GM23338 (cell line): ENCODE measurements around the gene GIMAP1. TPM values are rescaled to one million over a fixed set of nuclear protein-coding genes. Genes with fewer than 3 reads are reported as not detected.

Experiments used
- ATAC-seq: fragments of 200-7000 bp; cut with Tn5 transposase; 3 replicates; pipeline ENCODE4 v1.9.1; 2020
- DNase-seq: peaks from one replicate; pipeline ENCODE4 v3.0.0-alpha.2; 2015; ENCODE audit warnings: low spot score
- H2AFZ ChIP-seq: fragments of 200-600 bp; sonication (generic); 2 replicates; pipeline ENCODE4 v1.8.0; 2016; ENCODE audit warnings: antibody characterized with exemption, mild to moderate bottlenecking, moderate library complexity
- H3F3A ChIP-seq: fragments of 200-600 bp; sonication (generic); replicated peaks from 2 replicates; pipeline ENCODE4 v1.8.0; 2017; ENCODE audit warnings: antibody characterized with exemption, mixed run types, low read depth
- H3K27ac ChIP-seq: fragments of 200-600 bp; sonication (generic); 2 replicates; pipeline ENCODE4 v1.6.1; 2016; ENCODE audit warnings: low read depth
- H3K27me3 ChIP-seq: fragments of 200-600 bp; sonication (generic); 2 replicates; pipeline ENCODE4 v1.8.0; 2016; ENCODE audit warnings: mild to moderate bottlenecking, mixed run types, moderate library complexity; ENCODE audit not compliant: insufficient read depth
- H3K36me3 ChIP-seq: fragments of 200-600 bp; sonication (generic); 2 replicates; pipeline ENCODE4 v1.8.0; 2016; ENCODE audit warnings: mild to moderate bottlenecking; ENCODE audit not compliant: insufficient read depth
- H3K4me1 ChIP-seq: fragments of 200-600 bp; sonication (generic); 2 replicates; pipeline ENCODE4 v1.8.0; 2016; ENCODE audit warnings: mild to moderate bottlenecking, moderate library complexity; ENCODE audit not compliant: insufficient read depth
- H3K4me2 ChIP-seq: fragments of 200-600 bp; sonication (generic); 2 replicates; pipeline ENCODE4 v1.7.1; 2017; ENCODE audit warnings: mixed run types
- H3K4me3 ChIP-seq: fragments of 200-600 bp; sonication (generic); 2 replicates; pipeline ENCODE4 v1.6.1; 2016; ENCODE audit warnings: mixed run types
- H3K79me2 ChIP-seq: fragments of 200-600 bp; sonication (generic); replicated peaks from 2 replicates; pipeline ENCODE4 v1.8.0; 2017; ENCODE audit warnings: mild to moderate bottlenecking; ENCODE audit not compliant: insufficient read depth
- H3K9me2 ChIP-seq: fragments of 200-600 bp; sonication (generic); 2 replicates; pipeline ENCODE4 v1.8.0; 2017; ENCODE audit not compliant: insufficient read depth
- H4K20me1 ChIP-seq: fragments of 200-600 bp; sonication (generic); replicated peaks from 2 replicates; pipeline ENCODE4 v1.8.0; 2017; ENCODE audit warnings: mild to moderate bottlenecking; ENCODE audit not compliant: insufficient read depth
- H3K27ac Mint-ChIP-seq: 2 replicates; pipeline ENCODE4 v1.8.0; 2020; ENCODE audit warnings: inconsistent platforms, mild to moderate bottlenecking, moderate library complexity, mixed read lengths
- H3K27me3 Mint-ChIP-seq: 3 replicates; pipeline ENCODE4 v1.8.0; 2022; ENCODE audit warnings: low read depth, mild to moderate bottlenecking, moderate library complexity, mixed read lengths, inconsistent platforms; ENCODE audit not compliant: insufficient read depth, poor library complexity
- H3K36me3 Mint-ChIP-seq: 3 replicates; pipeline ENCODE4 v1.8.0; 2021; ENCODE audit warnings: low read depth, mild to moderate bottlenecking, inconsistent platforms, moderate library complexity, mixed read lengths
- H3K4me1 Mint-ChIP-seq: 3 replicates; pipeline ENCODE4 v1.8.0; 2020; ENCODE audit warnings: mild to moderate bottlenecking, inconsistent platforms, mixed read lengths
- H3K4me3 Mint-ChIP-seq: 3 replicates; pipeline ENCODE4 v1.8.0; 2021; ENCODE audit warnings: moderate library complexity, mild to moderate bottlenecking, inconsistent platforms, mixed read lengths
- H3K9me3 Mint-ChIP-seq: 3 replicates; pipeline ENCODE4 v1.8.0; 2020; ENCODE audit warnings: moderate library complexity, mild to moderate bottlenecking, inconsistent platforms, mixed read lengths
- CREB1 ChIP-seq: fragments of 250-450 bp; sonication (Bioruptor Pico); IDR thresholded peaks from 2 replicates; pipeline ENCODE4 v1.5.0; 2020; ENCODE audit warnings: low read depth, mild to moderate bottlenecking, moderate library complexity
- ETS1 ChIP-seq: IDR thresholded peaks from 2 replicates; pipeline ENCODE4 v1.6.1; 2016; ENCODE audit warnings: antibody characterized with exemption
- EZH2 ChIP-seq: fragments of 200-600 bp; sonication (generic); IDR thresholded peaks from one replicate; pipeline ENCODE4 v1.8.0; 2017; ENCODE audit warnings: antibody characterized with exemption, mild to moderate bottlenecking, low read depth; ENCODE audit not compliant: unreplicated experiment
- NANOG ChIP-seq: IDR thresholded peaks from 2 replicates; pipeline ENCODE4 v1.6.1; 2016; ENCODE audit warnings: antibody characterized with exemption, borderline replicate concordance
- POLR2AphosphoS5 ChIP-seq: IDR thresholded peaks from 2 replicates; pipeline ENCODE4 v1.6.1; 2016; ENCODE audit warnings: antibody characterized with exemption, low read depth
- ZNF114 ChIP-seq: fragments of 250-450 bp; sonication (Bioruptor Pico); IDR thresholded peaks from 2 replicates; pipeline ENCODE4 v1.5.0; 2020; ENCODE audit warnings: mild to moderate bottlenecking, moderate library complexity
- ZNF462 ChIP-seq: fragments of 250-450 bp; sonication (Bioruptor Pico); IDR thresholded peaks from 2 replicates; pipeline ENCODE4 v1.5.0; 2020; ENCODE audit warnings: mild to moderate bottlenecking, moderate library complexity
- polyA plus RNA-seq: library from polyadenylated mRNA; unstranded; fragments of >200 nt; fragmentation: Nextera tagmentation; extraction: Ambion mirVana; gene quantifications from 2 replicates; pipeline ENCODE4 v1.2.1, GENCODE V29; 2016
- total RNA-seq: library from RNA; depleted of rRNA; stranded (reverse); fragments of >200 nt; shearing (Covaris generic); gene quantifications from 2 replicates; pipeline ENCODE4 v1.2.3, GENCODE V29; 2014
- TF ChIP-seq, protein P1 (sequence below): IDR thresholded peaks from one replicate; pipeline ENCODE4 v1.6.1; 2018; ENCODE audit warnings: antibody characterized with exemption; ENCODE audit not compliant: unreplicated experiment
- TF ChIP-seq, protein P2 (sequence below), 2 experiments: fragments of 200-600 bp in 1 of 2; sonication (generic) in 1 of 2; conservative IDR thresholded peaks; 2 replicates each; pipeline versions ENCODE4 v1.5.1 to v1.6.1; 2016 to 2017; ENCODE audit warnings: antibody characterized with exemption in 2 of 2, low read depth in 2 of 2, mild to moderate bottlenecking in 2 of 2, moderate library complexity in 1 of 2

The GIMAP1 gene
- total and polyA plus RNA-seq, 2 experiments from 2014 or later: not detected

DNA sequence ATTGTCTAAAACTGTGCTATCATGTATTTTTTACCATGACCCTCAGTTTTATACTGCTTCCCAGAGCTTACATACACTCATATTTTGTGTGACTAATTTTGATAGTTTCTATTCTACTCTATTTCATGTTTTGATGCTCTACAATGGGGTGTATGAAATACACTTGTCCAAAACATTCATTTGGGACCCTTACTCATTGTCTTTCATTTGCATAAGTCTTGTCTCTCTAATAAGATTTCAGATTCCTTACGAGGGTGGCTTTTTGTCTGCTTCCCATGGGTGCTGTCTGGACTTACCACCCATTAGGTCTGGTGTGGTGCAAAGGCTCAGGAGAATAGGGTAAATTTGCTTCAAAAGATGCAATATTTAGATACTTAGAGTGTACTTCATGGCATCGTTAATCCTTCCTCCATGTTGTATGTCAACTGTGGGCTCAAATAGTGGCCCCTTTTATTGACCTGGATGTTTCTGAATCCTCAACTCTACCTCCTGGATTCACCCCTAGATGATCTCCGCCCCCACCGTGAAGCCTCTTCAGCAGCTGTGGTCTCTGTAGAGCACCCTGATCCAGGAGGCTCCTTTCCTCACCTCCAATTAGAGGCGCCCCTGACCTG lies 17.2 kb downstream of the GIMAP1 start:
- Histone ChIP-seq H3K4me2 (no peak overlapping the region), H3K27ac (no peak overlapping the region), H3K27me3 (peaks cover 99% of the 10 kb centered on the region), H3F3A (no peaks in the 10 kb centered on the region), H2AFZ (no peak overlapping the region), H3K4me3 (no peak overlapping the region), H4K20me1 (peaks cover 19% of the 10 kb centered on the region), H3K79me2 (no peaks in the 10 kb centered on the region), H3K36me3 (no peaks in the 10 kb centered on the region), H3K9me2 (no peaks in the 10 kb centered on the region), H3K4me1 (no peaks in the 10 kb centered on the region)
- no peak for TF ChIP-seq CREB1 (CRISPR knock-in tag)
- TF ChIP-seq ETS1: no peak
- no peaks in the 10 kb centered on the region for H3K36me3 Mint-ChIP-seq
- peaks cover 13% of the 10 kb centered on the region; the same call in 1 of the 3 replicates for H3K9me3 Mint-ChIP-seq
- no peak for DNase-seq
- peaks cover 93% of the 10 kb centered on the region for H3K27me3 Mint-ChIP-seq
- H3K27ac Mint-ChIP-seq: no peak overlapping the region
- ATAC-seq: no peak
- H3K4me1 Mint-ChIP-seq: peaks cover 8% of the 10 kb centered on the region; the same call in 1 of the 3 replicates
- H3K4me3 Mint-ChIP-seq: no peak overlapping the region

DNA sequence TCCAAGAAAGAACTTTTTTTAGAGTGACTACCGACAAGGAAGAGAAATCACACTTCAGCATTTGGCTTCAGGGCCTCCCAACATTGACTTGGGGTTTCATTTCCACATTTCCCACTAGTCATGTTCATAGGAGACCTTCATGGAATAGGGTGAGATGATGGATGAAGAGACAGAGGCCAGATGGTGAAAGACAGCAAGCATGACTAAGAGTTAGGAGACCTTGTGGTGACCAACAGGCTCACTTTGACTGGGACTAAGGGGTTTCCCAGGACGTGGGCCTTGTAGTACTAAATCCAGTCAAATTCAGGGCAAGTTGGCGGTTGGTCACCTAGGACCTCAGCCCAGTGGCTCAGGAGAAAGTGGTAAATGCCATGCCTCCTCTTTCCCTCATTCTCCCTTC lies 17.8 kb downstream of the GIMAP1 start:
- peaks cover 13% of the 10 kb centered on the region; the same call in 1 of the 3 replicates for H3K9me3 Mint-ChIP-seq
- H3K27ac ChIP-seq: no peak overlapping the region
- H3K27me3 Mint-ChIP-seq: peaks cover 96% of the 10 kb centered on the region
- H3K9me2 ChIP-seq: no peaks in the 10 kb centered on the region
- no peaks in the 10 kb centered on the region for H3F3A ChIP-seq
- no peaks in the 10 kb centered on the region for H3K36me3 ChIP-seq
- H3K27ac Mint-ChIP-seq: no peak overlapping the region
- H3K36me3 Mint-ChIP-seq: no peaks in the 10 kb centered on the region
- no peaks in the 10 kb centered on the region for H3K4me1 ChIP-seq
- no peak overlapping the region for H2AFZ ChIP-seq
- no peak overlapping the region for H3K4me3 ChIP-seq
- H3K27me3 ChIP-seq: peaks cover 99% of the 10 kb centered on the region
- DNase-seq (no peak), ATAC-seq (no peak)
- H4K20me1 ChIP-seq: peaks cover 26% of the 10 kb centered on the region
- H3K79me2 ChIP-seq: no peaks in the 10 kb centered on the region
- no peak overlapping the region for H3K4me2 ChIP-seq
- peaks cover 8% of the 10 kb centered on the region; the same call in 1 of the 3 replicates for H3K4me1 Mint-ChIP-seq
- no peak overlapping the region for H3K4me3 Mint-ChIP-seq
- TF ChIP-seq EZH2: no peak
- TF ChIP-seq, protein P1, sequence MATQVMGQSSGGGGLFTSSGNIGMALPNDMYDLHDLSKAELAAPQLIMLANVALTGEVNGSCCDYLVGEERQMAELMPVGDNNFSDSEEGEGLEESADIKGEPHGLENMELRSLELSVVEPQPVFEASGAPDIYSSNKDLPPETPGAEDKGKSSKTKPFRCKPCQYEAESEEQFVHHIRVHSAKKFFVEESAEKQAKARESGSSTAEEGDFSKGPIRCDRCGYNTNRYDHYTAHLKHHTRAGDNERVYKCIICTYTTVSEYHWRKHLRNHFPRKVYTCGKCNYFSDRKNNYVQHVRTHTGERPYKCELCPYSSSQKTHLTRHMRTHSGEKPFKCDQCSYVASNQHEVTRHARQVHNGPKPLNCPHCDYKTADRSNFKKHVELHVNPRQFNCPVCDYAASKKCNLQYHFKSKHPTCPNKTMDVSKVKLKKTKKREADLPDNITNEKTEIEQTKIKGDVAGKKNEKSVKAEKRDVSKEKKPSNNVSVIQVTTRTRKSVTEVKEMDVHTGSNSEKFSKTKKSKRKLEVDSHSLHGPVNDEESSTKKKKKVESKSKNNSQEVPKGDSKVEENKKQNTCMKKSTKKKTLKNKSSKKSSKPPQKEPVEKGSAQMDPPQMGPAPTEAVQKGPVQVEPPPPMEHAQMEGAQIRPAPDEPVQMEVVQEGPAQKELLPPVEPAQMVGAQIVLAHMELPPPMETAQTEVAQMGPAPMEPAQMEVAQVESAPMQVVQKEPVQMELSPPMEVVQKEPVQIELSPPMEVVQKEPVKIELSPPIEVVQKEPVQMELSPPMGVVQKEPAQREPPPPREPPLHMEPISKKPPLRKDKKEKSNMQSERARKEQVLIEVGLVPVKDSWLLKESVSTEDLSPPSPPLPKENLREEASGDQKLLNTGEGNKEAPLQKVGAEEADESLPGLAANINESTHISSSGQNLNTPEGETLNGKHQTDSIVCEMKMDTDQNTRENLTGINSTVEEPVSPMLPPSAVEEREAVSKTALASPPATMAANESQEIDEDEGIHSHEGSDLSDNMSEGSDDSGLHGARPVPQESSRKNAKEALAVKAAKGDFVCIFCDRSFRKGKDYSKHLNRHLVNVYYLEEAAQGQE: no peak
- no peak for TF ChIP-seq POLR2AphosphoS5
- TF ChIP-seq, protein P2, sequence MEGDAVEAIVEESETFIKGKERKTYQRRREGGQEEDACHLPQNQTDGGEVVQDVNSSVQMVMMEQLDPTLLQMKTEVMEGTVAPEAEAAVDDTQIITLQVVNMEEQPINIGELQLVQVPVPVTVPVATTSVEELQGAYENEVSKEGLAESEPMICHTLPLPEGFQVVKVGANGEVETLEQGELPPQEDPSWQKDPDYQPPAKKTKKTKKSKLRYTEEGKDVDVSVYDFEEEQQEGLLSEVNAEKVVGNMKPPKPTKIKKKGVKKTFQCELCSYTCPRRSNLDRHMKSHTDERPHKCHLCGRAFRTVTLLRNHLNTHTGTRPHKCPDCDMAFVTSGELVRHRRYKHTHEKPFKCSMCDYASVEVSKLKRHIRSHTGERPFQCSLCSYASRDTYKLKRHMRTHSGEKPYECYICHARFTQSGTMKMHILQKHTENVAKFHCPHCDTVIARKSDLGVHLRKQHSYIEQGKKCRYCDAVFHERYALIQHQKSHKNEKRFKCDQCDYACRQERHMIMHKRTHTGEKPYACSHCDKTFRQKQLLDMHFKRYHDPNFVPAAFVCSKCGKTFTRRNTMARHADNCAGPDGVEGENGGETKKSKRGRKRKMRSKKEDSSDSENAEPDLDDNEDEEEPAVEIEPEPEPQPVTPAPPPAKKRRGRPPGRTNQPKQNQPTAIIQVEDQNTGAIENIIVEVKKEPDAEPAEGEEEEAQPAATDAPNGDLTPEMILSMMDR (conservative IDR thresholded peaks at IDR 0.05; ENCODE audit: low read depth in 2 of 2): no peak
- no peak for TF ChIP-seq ZNF462 (CRISPR knock-in tag)
- no peak for TF ChIP-seq NANOG
- TF ChIP-seq ZNF114 (CRISPR knock-in tag): no peak
